ENCODE data around the gene MSLN.
A peak's percentile ranks its signal among the peaks of the same experiment; 100 is the strongest.

Gene MSLN

DNA sequence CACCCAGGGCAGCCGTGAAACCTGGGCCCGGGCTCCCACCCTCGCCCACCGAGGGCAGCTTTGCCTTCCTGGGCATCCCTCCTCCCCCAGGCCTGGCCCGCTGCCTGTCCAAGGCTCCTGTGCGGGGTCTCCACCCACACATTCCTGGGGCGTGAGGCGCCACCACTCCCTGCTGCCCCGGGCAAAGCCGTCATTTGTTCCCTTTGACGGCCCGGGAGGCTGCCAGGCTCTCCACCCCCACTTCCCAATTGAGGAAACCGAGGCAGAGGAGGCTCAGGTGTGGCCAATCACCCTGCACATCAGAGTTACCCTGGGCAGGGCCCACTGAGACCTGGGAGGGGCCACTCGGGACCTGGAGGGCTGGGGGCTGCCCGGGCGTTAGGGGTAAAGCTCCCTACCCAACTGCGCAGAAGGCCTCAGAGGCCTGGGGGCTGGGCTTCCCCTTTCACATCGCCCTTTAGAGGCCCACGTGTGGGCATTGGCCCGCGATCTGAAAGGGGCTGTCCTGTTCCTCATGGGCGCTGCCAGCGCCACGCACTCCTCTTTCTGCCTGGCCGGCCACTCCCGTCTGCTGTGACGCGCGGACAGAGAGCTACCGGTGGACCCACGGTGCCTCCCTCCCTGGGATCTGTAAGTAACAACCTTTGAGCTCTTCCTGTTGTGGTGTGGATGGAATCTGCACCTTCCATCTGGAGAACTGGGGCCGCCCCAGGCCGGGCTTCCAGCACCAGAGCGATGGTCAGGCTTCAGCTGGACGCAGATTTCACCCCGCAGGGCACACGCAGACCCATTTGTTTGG is at the start of gene MSLN:
TSS of gene MSLN (plus strand) at position 190 of the 799 bp plus-strand sequence. CDS start 1,947 bp downstream, outside the sequence.
- no peak for DNase-seq (ENCODE audit: low read depth in 2 of 2)

DNA sequence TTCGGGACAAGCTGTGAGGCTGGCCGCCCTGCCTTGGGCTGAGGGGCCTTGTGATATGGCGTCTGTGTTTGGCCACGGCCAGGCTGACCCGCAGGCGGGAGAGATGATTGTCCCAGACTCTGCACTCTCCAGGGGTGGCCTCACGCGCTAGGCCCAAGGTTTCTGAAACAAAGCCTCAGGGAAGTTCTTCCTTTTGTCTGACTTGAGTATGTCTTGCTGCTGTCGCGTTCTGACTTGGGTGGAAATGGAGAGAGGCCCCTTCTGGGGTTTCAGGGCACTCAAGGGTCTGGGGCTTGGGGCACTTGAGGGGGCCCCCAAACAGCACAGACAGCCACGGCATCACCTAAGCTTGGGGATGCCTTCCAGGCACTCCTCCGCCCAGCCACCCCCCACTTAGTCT is 49.5 kb upstream of the MSLN start:
- no peak for DNase-seq (ENCODE audit: low read depth in 2 of 2)

DNA sequence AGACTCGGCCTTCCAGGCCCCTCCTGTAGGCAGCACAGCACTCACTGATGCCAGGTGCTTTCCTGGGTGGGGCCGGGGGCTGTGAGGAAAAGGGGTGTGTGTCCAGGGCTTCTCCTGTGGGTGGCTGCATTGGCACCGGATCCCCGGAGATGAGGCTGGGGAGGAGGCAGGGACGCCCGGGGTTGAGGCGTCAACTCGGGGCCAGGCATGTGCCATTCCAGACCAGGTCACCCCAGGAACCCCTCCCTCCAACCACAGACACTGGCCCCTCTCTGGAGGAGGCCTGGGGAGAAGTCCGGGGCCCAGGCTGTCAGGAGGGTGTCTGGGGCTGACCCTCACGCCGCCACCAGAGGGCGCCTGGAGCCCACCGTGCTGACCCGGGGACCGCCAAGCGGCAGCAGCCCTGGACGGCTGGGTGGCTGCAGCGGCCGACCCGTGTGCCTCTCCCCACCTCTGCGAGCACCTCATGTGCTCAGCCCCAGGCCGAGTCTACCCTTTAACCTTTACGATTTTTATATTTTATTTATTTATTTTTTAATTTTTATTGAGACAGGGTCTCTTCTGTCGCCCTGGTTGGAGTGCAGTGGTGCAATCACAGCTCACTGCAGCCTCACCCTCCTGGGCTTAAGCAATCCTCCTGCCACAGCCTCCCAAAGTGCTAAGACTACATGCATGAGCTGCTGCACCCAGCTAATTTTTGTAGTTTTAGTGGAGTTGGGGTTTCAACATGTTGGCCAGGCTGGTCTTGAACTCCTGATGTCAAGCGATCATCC is 48.8 kb upstream of the MSLN start:
- no peak for DNase-seq (ENCODE audit: low read depth in 2 of 2)

DNA sequence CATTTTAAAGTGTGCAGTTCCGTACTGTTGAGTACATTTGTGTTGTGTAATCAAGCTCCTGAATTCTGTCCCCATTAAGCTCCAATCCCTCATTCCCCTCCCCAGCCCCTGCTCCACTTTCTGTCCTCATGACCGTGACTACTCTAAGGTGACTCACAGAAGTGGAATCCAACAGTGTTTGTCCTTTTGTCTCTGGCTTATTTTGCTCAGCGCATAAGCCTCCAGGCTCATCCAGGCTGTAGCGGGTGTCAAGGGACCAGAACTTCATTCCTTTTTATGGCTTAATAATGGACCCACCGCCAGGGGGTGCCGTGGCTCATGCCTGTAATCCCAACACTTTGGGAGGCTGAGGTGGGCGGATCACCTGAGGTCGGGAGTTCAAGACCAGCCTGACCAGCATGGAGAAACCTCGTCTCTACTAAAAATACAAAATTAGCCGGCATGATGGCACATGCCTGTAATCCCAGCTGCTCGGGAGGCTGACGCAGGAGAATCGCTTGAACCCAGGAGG is 47.7 kb upstream of the MSLN start:
- DNase-seq (ENCODE audit: low read depth in 2 of 2) = peak; percentile 72 to 78

DNA sequence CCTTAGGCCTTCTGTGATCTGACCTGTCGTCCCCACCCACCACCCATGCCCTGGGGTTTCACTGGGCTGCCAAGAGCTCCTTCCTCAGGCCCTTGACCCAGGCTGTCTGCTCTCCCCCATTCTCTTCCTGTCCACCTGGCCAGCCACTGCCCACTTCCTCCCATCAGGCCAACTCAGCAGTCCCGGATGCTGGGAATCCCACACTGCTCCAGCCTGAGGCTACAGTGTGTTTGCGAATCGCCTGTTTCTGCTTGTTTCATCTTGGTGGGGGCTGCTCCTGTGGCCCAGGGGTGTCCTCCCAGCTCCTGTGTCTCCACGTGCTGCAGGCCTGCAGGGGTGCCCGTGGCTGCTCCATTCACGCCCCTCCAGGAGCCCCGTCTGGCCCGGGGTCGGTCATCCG is 46.5 kb upstream of the MSLN start:
- DNase-seq (ENCODE audit: low read depth in 2 of 2) = no peak

DNA sequence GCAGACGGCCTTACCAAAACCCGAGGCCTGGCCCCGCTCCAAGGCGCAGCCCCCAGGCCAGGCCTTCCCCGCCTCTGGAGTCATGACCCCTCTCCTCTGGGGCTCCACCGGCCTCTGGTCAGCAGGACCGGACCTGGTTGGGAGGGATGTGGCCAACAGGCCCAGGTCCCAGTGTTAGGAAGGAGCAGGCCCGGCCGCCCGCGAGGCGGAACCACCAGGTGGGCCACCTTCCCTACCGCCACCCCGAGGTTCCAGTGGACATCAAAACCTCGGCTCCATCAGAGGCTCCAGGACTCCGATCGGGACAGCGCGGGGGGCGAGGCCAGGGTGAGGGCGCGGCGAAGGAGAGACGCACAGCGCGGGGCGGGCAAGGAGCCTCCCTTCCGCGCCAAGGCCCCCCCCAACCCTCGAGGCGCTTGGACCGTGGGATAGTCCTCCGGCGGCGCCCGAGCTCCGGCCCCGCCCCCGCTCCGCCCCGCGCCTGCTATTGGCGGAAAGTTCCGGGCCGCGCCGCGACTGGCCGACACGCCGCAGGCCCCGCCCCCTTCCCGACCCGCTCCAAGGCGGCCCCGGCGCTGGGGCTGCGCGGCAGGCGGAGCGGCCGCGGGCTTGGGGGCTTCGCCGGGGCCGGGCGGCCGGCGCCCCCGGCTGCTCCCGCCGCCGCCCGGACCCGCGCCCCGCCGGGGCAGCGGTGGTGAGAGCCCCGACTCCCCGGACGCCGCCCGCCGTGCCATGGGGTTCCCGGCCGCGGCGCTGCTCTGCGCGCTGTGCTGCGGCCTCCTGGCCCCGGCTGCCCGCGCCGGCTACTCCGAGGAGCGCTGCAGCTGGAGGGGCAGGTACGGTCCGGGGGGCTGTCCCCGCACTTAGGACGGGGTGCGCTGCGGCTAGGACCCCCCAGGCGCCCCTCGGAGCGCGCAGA is 45.7 kb upstream of the MSLN start, which contains the start of gene METRN:
TSS of gene METRN (plus strand) at position 561 of the 919 bp plus-strand sequence. CDS start at position 733, 172 bp downstream.
- peak; percentile 58 to 64 for DNase-seq (ENCODE audit: low read depth in 2 of 2)

DNA sequence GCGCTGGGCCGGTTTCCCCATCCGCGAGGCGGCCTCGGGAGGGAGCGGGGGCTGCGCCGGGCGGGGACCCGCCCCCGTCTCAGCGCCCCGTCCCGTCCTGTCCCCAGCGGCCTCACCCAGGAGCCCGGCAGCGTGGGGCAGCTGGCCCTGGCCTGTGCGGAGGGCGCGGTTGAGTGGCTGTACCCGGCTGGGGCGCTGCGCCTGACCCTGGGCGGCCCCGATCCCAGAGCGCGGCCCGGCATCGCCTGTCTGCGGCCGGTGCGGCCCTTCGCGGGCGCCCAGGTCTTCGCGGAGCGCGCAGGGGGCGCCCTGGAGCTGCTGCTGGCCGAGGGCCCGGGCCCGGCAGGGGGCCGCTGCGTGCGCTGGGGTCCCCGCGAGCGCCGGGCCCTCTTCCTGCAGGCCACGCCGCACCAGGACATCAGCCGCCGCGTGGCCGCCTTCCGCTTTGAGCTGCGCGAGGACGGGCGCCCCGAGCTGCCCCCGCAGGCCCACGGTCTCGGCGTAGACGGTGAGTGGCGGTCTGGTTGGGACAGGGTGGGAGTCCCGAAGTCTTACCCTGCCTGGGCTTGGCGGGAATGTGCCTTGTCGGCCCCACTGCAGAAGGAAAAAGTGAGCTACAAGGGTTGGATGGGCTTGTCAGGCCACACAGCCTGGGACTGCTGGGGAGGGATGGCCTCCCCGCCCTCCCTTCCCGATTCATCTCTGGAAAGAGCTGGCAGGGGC is 44.9 kb upstream of the MSLN start:
- no peak for DNase-seq (ENCODE audit: low read depth in 2 of 2)

DNA sequence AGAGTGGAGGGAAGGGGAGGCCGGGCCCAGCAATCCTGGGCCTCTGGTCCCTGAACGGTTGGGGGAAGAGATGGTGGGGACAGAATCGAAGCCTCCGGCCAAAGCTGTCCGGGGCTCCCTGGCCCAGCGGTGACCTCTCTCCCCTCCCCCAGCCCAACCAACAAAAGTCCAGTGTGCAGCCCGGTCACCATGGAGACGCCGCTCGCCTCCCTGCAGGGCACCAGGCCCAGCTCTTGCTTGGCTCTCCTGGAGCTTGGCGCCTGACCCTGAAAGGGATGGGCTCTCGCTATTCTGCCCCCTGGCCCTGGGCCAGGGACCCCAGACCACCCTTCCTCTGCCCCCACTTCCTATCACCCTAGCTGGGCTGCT is 44.4 kb upstream of the MSLN start:
- DNase-seq (ENCODE audit: low read depth in 2 of 2) = no peak

DNA sequence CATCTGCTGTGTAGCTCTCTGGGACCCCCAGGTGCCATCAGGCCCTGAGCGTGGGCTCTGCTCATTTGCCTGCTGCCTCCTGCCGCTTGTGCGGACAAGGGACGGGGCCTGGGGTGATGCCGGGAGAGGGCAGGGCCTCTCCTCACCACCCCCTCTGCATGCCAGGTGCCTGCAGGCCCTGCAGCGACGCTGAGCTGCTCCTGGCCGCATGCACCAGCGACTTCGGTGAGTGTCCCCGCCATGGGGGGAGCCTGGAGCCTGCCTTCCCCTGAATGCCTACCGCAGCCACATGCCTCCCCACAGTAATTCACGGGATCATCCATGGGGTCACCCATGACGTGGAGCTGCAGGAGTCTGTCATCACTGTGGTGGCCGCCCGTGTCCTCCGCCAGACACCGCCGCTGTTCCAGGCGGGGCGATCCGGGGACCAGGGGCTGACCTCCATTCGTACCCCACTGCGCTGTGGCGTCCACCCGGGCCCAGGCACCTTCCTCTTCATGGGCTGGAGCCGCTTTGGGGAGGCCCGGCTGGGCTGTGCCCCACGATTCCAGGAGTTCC is 43.7 kb upstream of the MSLN start:
- no peak for DNase-seq (ENCODE audit: low read depth in 2 of 2)

DNA sequence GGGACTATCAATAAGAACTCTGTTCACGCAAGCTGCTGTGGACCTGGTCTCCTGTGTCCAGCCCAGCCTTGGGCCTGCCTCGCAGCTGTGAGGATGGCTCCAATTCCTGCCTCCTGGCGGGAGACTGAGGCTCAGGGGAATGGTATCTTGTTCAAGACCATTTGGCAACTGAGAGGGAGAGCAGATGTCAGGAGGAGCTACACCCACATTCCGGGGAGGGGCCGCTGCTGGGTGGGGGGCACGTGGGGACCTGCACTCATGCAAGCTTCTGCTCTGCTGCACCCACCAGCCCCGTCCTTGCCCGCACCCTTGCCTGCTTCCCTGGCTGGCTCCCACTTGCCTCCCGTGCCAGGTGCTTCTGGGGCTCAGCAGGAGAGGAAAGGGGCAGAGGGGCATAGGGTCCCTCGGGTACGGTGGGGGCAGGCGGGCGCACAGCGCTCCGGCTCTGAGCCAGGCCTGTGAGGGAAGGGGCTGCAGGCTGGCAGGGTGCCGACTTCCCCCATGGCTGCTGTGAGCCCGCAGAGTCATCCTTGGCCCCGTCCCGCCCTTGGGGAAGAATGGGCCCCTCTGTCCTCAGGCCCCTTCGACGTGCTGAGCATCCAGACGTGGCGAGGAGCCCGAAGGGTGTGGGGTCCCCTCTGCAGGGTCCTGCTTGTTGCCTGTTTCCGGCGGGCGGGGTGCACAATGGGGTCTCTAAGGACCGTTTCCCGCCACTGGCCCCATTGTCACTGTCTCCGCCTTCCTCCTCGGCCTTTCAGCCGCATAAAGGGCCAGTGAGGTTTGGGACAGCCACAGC is 42.9 kb upstream of the MSLN start:
- DNase-seq (ENCODE audit: low read depth in 2 of 2) = no peak

DNA sequence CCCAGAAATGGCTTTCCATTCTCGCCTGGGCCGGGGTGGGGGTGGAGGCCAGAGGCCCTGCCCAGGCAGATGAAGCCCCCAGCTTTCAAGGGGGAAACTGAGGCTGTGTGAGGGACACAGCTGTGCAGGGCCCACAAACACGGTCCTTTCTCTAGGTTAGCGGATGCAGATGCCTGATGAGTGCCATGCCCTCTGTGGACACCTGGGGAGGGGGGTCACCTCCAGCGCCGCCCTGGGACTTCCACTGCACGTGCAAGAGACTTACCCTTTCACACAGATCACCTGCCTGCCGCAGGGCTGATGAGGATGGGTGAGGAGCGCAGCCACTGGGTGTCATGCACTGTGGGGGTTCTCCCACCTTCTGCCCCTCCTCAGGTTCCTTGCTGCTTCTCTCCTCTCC is 42.1 kb upstream of the MSLN start:
- no peak for DNase-seq (ENCODE audit: low read depth in 2 of 2)

DNA sequence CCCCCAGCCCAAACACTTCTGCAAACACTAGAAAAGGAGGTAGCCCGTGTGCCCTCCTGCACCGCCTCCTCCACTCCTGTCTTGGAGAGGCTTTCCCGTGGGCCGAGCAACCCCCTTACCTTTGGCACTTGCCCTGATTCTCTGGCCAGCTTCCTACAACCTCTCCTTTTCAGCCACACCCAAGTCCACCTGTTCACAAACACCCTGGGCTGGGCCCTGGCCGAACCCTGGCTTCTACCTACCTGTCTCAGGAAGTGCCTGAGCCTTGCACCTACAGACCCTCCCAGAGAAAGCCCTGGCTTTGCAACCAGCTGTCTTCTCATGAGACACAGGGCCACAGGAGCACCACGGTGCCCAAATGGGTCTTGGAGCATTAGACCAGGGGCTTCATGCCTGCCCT is 41.6 kb upstream of the MSLN start:
- DNase-seq (ENCODE audit: low read depth in 2 of 2) = no peak

DNA sequence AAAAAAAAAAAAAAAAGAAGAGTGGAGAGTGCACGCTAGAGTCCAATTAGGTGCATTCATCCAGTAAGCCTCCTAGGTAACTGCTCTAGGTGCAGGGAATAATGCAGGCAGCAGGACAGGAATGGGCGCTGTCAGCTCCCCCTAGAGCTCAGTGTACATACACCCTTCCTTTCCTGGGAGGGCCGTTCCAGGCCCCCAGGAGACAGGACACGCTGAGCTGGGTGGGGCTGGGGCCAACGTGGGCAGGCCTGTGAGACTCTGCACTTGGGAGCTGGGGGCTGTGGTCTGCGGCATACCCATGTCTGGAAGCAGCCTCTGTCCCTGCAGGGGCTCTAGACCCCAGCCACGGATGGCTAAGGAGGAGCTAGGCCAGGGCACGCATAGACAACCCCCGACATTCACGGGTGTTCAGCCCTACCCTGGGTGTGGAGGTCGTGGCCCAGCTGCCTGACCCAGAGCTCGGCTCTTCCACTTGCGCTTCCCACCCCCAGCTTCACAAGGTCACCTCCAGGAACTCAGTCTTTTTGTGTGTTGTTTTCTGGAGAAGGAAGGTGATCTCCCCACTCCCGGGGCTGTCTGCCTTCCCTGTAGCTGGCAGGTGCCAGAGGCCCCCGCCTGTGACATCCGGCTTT is 40.6 kb upstream of the MSLN start:
- DNase-seq (ENCODE audit: low read depth in 2 of 2) = no peak

DNA sequence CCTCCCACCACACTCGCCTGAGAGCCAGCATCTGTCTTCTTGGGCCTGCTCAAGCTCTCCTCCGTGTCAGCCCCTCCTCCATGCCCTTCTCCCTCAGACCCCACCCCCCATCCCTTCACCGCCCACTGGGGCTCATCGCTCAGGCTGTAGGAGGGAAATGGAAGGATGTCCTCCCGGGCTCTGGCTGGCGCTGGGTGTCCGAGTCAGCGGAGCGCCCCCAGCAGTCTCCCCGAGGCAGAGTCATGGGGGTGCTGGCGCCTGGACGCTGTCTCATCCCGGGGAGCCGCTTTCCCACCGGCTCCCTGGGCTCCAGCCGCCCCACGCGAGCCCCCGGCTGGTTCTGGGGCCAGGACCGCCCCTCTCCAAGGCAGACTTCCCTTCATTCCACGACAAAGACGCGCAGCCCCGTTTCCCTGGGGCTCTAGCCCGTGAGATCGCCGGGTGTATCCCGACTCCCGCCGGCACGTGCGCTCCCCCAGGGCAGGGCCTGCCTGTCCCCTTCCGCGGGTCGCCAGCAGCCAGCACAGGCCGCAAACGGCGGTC is 40.0 kb upstream of the MSLN start:
- peak in 1 of 2 experiments; percentile 24 for DNase-seq (ENCODE audit: low read depth in 2 of 2)

DNA sequence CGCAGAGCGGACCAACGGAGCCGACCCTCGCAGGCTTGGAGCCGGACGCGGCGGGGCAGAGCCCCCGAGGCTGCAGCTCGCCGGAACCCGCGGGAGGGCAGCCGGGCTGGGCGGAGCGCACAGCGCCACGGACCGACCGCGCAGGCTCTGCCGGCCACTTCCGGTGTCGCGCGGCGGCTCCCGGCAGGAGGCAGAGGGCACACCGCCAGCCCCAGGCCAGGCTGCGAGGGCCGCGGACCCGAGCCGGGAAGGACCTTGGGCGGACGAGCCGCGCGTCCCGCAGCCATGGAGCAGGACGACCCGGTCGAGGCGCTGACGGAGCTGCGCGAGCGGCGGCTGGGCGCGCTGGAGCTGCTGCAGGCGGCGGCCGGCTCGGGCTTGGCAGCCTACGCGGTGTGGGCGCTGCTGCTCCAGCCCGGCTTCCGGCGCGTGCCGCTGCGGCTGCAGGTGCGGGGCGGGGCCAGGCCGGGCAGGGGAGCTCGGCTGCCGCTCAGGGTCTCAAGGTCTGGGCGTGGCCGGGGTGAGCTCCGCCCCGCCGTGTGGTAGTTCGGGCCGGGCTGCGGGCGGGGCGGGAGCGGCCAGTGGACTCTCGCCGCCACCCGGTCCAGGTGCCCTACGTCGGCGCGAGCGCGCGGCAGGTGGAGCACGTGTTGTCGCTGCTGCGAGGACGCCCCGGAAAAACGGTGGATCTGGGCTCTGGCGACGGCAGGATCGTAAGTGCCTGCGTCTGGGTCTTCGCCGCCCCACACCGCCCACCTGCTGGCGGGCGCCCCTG is 39.4 kb upstream of the MSLN start, which contains the start of gene ANTKMT:
TSS of gene ANTKMT (plus strand) at position 157 of the 775 bp plus-strand sequence. CDS start at position 286, 129 bp downstream.
- DNase-seq (ENCODE audit: low read depth in 2 of 2) = peak in 1 of 2 experiments; percentile 20

DNA sequence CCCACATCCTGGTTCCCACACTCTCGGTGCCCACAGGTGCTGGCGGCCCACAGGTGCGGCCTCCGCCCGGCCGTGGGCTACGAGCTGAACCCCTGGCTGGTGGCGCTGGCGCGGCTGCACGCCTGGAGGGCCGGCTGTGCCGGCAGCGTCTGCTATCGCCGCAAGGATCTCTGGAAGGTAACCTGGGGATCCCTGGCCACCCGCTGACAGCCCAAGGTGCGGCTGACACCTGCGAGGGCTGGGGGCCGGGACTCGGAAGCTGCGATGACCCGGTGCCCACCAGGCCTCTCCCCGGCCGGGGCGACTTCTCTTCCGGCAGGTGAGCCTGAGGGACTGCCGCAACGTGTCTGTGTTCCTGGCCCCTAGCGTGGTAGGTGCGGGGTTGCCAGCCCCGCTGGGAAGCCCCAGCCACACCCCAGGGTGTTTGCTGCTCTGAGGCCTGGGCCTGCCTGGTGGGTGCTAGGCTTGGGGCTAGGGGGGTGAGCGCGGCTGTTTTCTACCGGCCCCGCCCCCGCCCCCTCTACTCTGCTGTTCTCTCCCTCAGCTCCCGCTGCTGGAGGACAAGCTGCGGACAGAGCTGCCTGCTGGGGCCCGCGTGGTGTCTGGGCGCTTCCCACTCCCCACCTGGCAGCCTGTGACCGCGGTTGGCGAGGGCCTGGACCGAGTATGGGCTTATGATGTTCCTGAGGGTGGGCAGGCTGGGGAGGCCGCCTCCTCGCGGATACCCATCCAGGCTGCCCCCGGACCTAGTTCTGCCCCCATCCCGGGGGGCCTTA is 38.6 kb upstream of the MSLN start:
- DNase-seq (ENCODE audit: low read depth in 2 of 2) = no peak
